Measurements from ENCODE around the gene PRDM16. TPM values are rescaled to one million over a fixed set of nuclear protein-coding genes. Genes with fewer than 3 reads are reported as not detected.

The PRDM16 gene
- total RNA-seq, 1 experiment from 2014 or later = 5.3 TPM

DNA sequence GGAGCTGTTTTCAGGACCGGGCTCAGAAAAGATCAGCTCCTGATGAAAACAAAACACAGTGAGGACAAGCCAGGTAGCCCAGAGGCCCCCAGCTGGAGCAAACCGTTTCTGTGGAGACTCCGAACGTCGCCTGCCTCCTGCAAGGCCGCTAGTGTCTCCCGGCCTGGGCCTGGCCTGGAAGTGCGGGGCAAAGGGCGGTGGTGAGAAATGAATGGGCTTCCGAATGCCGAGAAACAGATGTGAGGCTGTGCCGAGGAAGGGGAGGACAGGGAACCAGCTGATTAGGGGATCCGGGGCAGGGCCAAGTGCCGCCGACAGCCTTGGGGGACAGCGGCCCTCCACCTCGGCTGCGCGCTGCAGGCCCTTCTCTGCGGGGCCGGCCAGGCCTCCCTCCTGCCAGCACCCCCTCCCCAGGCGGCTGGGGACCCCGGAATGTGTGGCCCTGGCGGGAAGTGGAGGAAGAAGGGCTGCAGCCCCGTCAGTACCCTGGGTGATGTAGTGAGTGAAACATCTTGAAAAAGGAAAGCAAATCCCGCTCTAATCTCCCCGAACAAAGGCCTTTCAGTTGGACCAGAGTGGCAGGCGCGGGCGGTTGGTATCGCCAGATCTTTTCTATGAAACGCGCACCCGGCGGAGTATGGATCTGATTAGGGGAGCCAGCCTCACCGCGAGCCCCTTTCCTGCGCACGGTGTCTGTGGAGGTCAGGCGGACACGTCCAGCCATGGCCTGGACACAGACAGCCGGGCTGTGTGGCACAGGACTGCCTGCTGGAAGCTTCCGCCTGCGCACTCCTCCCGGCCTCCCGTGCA is 52.6 kb downstream of the PRDM16 start:
- no peaks in the 10 kb centered on the region for H3K9me3 Mint-ChIP-seq (ENCODE audit: unreplicated experiment)
- no peaks in the 10 kb centered on the region for H3K4me1 Mint-ChIP-seq (ENCODE audit: low read depth, unreplicated experiment)
- POLR2A ChIA-PET = interaction anchor here (0.5 kb wide), 1 partner anchor 188 kb away, joined by 11 read pairs; no protein-coding TSS in a partner anchor
- no peak for DNase-seq
- Histone ChIP-seq H3K4me1 (no peaks in the 10 kb centered on the region), H3K36me3 (ENCODE audit: control insufficient read depth, insufficient read depth, low read length) (no peaks in the 10 kb centered on the region), H3K27me3 (replicated peaks; ENCODE audit: control insufficient read depth, insufficient read depth, low read length) (no peaks in the 10 kb centered on the region), H3K4me3 (ENCODE audit: low read depth, low read length) (no peak overlapping the region), H3K9me3 (no peaks in the 10 kb centered on the region)
- TF ChIP-seq, protein P1, sequence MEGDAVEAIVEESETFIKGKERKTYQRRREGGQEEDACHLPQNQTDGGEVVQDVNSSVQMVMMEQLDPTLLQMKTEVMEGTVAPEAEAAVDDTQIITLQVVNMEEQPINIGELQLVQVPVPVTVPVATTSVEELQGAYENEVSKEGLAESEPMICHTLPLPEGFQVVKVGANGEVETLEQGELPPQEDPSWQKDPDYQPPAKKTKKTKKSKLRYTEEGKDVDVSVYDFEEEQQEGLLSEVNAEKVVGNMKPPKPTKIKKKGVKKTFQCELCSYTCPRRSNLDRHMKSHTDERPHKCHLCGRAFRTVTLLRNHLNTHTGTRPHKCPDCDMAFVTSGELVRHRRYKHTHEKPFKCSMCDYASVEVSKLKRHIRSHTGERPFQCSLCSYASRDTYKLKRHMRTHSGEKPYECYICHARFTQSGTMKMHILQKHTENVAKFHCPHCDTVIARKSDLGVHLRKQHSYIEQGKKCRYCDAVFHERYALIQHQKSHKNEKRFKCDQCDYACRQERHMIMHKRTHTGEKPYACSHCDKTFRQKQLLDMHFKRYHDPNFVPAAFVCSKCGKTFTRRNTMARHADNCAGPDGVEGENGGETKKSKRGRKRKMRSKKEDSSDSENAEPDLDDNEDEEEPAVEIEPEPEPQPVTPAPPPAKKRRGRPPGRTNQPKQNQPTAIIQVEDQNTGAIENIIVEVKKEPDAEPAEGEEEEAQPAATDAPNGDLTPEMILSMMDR (IDR thresholded peaks at IDR 0.05; ENCODE audit: insufficient read depth in 1 of 2, low read depth in 1 of 2, low read length in 1 of 2, severe bottlenecking in 1 of 2, unreplicated experiment in 1 of 2) = no peak
- H3K27me3 Mint-ChIP-seq (ENCODE audit: insufficient read depth, unreplicated experiment) = no peaks in the 10 kb centered on the region
- BruUV-seq (replicated peaks) = no TSS peak
- H3K27ac Mint-ChIP-seq (ENCODE audit: unreplicated experiment) = no peak overlapping the region
- CTCF ChIA-PET = no interaction called here
- no peak overlapping the region for H3K4me3 Mint-ChIP-seq (ENCODE audit: unreplicated experiment)
- intact Hi-C loops (cut with micrococcal nuclease; ENCODE audit: unreplicated experiment) = no loop called here
- no peaks in the 10 kb centered on the region for H3K36me3 Mint-ChIP-seq (ENCODE audit: insufficient read depth, unreplicated experiment)

DNA sequence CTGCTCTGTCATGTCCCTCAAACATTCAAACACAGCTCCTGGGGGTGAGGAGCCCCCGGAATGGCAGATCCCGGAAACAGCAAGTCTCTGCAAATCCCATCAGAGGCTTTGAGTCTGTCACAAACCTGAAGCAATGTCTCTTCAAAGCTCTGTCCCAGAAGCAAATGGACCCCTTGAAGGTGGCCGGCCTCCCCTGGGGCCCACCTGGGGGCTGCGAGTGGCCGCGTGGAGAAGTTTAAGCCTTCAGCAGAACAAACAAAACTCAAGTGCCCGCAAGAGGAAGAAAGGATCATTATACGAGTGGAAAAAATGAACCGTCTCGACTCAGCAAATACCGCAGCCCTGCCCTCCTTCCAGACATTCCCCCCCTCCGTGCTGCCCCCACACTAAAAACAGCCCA is 53.3 kb downstream of the PRDM16 start:
- TF ChIP-seq, protein P1 (IDR thresholded peaks at IDR 0.05; ENCODE audit: insufficient read depth in 1 of 2, low read depth in 1 of 2, low read length in 1 of 2, severe bottlenecking in 1 of 2, unreplicated experiment in 1 of 2) = no peak
- POLR2A ChIA-PET = no interaction called here
- Mint-ChIP-seq H3K27ac (ENCODE audit: unreplicated experiment) (no peak overlapping the region), H3K36me3 (ENCODE audit: insufficient read depth, unreplicated experiment) (no peaks in the 10 kb centered on the region), H3K4me1 (ENCODE audit: low read depth, unreplicated experiment) (no peaks in the 10 kb centered on the region), H3K9me3 (ENCODE audit: unreplicated experiment) (no peaks in the 10 kb centered on the region), H3K27me3 (ENCODE audit: insufficient read depth, unreplicated experiment) (no peaks in the 10 kb centered on the region), H3K4me3 (ENCODE audit: unreplicated experiment) (no peak overlapping the region)
- H3K9me3 ChIP-seq = no peaks in the 10 kb centered on the region
- no peaks in the 10 kb centered on the region for H3K4me1 ChIP-seq
- intact Hi-C loops (cut with micrococcal nuclease; ENCODE audit: unreplicated experiment) = no loop called here
- H3K27me3 ChIP-seq (replicated peaks; ENCODE audit: control insufficient read depth, insufficient read depth, low read length) = no peaks in the 10 kb centered on the region
- BruUV-seq (replicated peaks) = no TSS peak
- H3K4me3 ChIP-seq (ENCODE audit: low read depth, low read length) = no peak overlapping the region
- CTCF ChIA-PET = no interaction called here
- DNase-seq = no peak
- no peaks in the 10 kb centered on the region for H3K36me3 ChIP-seq (ENCODE audit: control insufficient read depth, insufficient read depth, low read length)

- no peaks in the 10 kb centered on the region for H3K36me3 Mint-ChIP-seq (ENCODE audit: insufficient read depth, unreplicated experiment)
- Histone ChIP-seq H3K4me3 (ENCODE audit: low read depth, low read length) (no peak overlapping the region), H3K9me3 (no peaks in the 10 kb centered on the region), H3K4me1 (no peaks in the 10 kb centered on the region), H3K36me3 (ENCODE audit: control insufficient read depth, insufficient read depth, low read length) (no peaks in the 10 kb centered on the region), H3K27me3 (replicated peaks; ENCODE audit: control insufficient read depth, insufficient read depth, low read length) (no peaks in the 10 kb centered on the region)
- H3K4me1 Mint-ChIP-seq (ENCODE audit: low read depth, unreplicated experiment) = no peaks in the 10 kb centered on the region
- POLR2A ChIA-PET = no interaction called here
- no peaks in the 10 kb centered on the region for H3K9me3 Mint-ChIP-seq (ENCODE audit: unreplicated experiment)
- intact Hi-C loops (cut with micrococcal nuclease; ENCODE audit: unreplicated experiment) = no loop called here
- no peaks in the 10 kb centered on the region for H3K27me3 Mint-ChIP-seq (ENCODE audit: insufficient read depth, unreplicated experiment)
- H3K27ac Mint-ChIP-seq (ENCODE audit: unreplicated experiment) = no peak overlapping the region
- BruUV-seq (replicated peaks) = no TSS peak
- DNase-seq = no peak
- CTCF ChIA-PET = no interaction called here
- H3K4me3 Mint-ChIP-seq (ENCODE audit: unreplicated experiment) = no peak overlapping the region
- TF ChIP-seq, protein P1 (IDR thresholded peaks at IDR 0.05; ENCODE audit: insufficient read depth in 1 of 2, low read depth in 1 of 2, low read length in 1 of 2, severe bottlenecking in 1 of 2, unreplicated experiment in 1 of 2) = no peak
Measured at GRCh38 chr1:3124246-3124645, 55.2 kb downstream of the PRDM16 start.
